Panc1 (cell line): ENCODE measurements around the gene ST6GALNAC6. TPM values are rescaled to one million over a fixed set of nuclear protein-coding genes. Genes with fewer than 3 reads are reported as not detected.

Experiments
- ATAC-seq: fragments of 200-7000 bp; cut with Tn5 transposase; 2 replicates; pipeline ENCODE4 v1.9.1; 2020; ENCODE audit warnings: mild to moderate bottlenecking, moderate library complexity
- BruUV-seq: library from RNA; stranded (reverse); fragments of 400-500 nt; replicated peaks from 2 replicates; lab custom pipeline; 2021; lab: Mats Ljungman, UMichigan
- CTCF ChIA-PET: fragments of 300-600 bp; sonication (Branson Sonifier 250); formaldehyde crosslinking; loops from one replicate; lab custom pipeline; 2022; ENCODE audit warnings: antibody characterized with exemption; lab: Charles Lee
- POLR2A ChIA-PET: fragments of 300-600 bp; sonication (Branson Sonifier 250); formaldehyde crosslinking; loops from one replicate; lab custom pipeline; 2022; ENCODE audit warnings: antibody characterized with exemption; lab: Charles Lee
- DNase-seq: peaks from one replicate; pipeline ENCODE4 v3.0.0-alpha.2; 2010; ENCODE audit warnings: low read depth, low spot score
- H3K27ac ChIP-seq: 2 replicates; pipeline ENCODE4 v1.5.1; 2011; ENCODE audit warnings: mild to moderate bottlenecking, low read length, inconsistent platforms
- H3K27me3 ChIP-seq: fragments of 200-500 bp; sonication (Bioruptor generic); 2 replicates; pipeline ENCODE4 v1.6.0; 2014; ENCODE audit warnings: low read length, inconsistent platforms; ENCODE audit not compliant: control insufficient read depth, insufficient read depth
- H3K36me3 ChIP-seq: fragments of 200-500 bp; sonication (Bioruptor generic); 2 replicates; pipeline ENCODE4 v1.5.1; 2014; ENCODE audit warnings: inconsistent platforms, mild to moderate bottlenecking, low read length, moderate library complexity; ENCODE audit not compliant: control insufficient read depth, insufficient read depth
- H3K4me1 ChIP-seq: 2 replicates; pipeline ENCODE4 v1.5.1; 2011; ENCODE audit warnings: inconsistent platforms, mild to moderate bottlenecking, low read length, moderate library complexity; ENCODE audit not compliant: control insufficient read depth, insufficient read depth
- H3K4me3 ChIP-seq, 2 experiments: 2 replicates each; pipeline ENCODE4 v1.5.1; 2011 to 2012; ENCODE audit warnings: low read depth in 2 of 2, low read length in 2 of 2, mild to moderate bottlenecking in 2 of 2, inconsistent platforms in 1 of 2, moderate library complexity in 1 of 2
- H3K9me3 ChIP-seq: fragments of 200-500 bp; sonication (Bioruptor generic); 2 replicates; pipeline ENCODE4 v1.5.1; 2014; ENCODE audit warnings: low read depth, mild to moderate bottlenecking, inconsistent platforms, low read length, moderate library complexity; ENCODE audit not compliant: control insufficient read depth, insufficient read depth
- CTCF ChIP-seq: fragments of 450-650 bp; IDR thresholded peaks from 2 replicates; pipeline ENCODE4 v1.5.1; 2017; ENCODE audit warnings: mild to moderate bottlenecking
- POLR2AphosphoS5 ChIP-seq: IDR thresholded peaks from 2 replicates; pipeline ENCODE4 v1.6.1; 2012; ENCODE audit warnings: mild to moderate bottlenecking, low read depth, low read length, moderate library complexity
- REST ChIP-seq, 2 experiments: IDR thresholded peaks; 2 replicates each; pipeline ENCODE4 v1.6.1; 2011 to 2012; ENCODE audit warnings: low read depth in 2 of 2, control low read depth in 1 of 2, low read length in 1 of 2, mild to moderate bottlenecking in 1 of 2, moderate library complexity in 1 of 2; ENCODE audit not compliant: insufficient read depth in 1 of 2
- SIN3A ChIP-seq: IDR thresholded peaks from 2 replicates; pipeline ENCODE4 v1.6.1; 2012; ENCODE audit warnings: low read depth, mild to moderate bottlenecking, low read length, moderate library complexity, borderline replicate concordance; ENCODE audit not compliant: insufficient read depth
- TCF7L2 ChIP-seq: IDR thresholded peaks from 2 replicates; pipeline ENCODE4 v1.6.1; 2011; ENCODE audit warnings: mild to moderate bottlenecking, low read depth, low read length, inconsistent platforms
- in situ Hi-C: cut with HindIII; loops from 2 replicates; pipeline ENCODE4 v1.10.0; 2016; ENCODE audit warnings: low sequenced_read_pairs, low pct_unique_long_range_greater_than_20kb
- intact Hi-C: fragments of 100-400 bp; cut with micrococcal nuclease; formaldehyde crosslinking; loops from one replicate; pipeline ENCODE4 v1.10.0; 2022; ENCODE audit not compliant: unreplicated experiment
- total RNA-seq: library from RNA; stranded (reverse); gene quantifications from one replicate; pipeline ENCODE4 v1.2.1, GENCODE V29; 2021; ENCODE audit not compliant: unreplicated experiment

ST6GALNAC6 gene
- total RNA-seq, 1 experiment from 2014 or later: 50.2 TPM

GRCh38 chr9:127856094-127856728, 43.2 kb downstream of the ST6GALNAC6 start:
- no peaks in the 10 kb centered on the region for H3K27me3 ChIP-seq
- CTCF ChIA-PET: no interaction called here
- intact Hi-C loops (no loop called here), in situ Hi-C loops (no loop called here)
- TF ChIP-seq CTCF (no peak), POLR2AphosphoS5 (no peak), REST (IDR thresholded peaks at IDR 0.05; ENCODE audit: insufficient read depth in 1 of 2, low read depth in 2 of 2, low read length in 1 of 2) (no peak), TCF7L2 (no peak)
- no TSS peak for BruUV-seq
- POLR2A ChIA-PET: no interaction called here
- no peaks in the 10 kb centered on the region for H3K9me3 ChIP-seq
- no peak for DNase-seq
- no peak overlapping the region for H3K27ac ChIP-seq
- H3K4me1 ChIP-seq: peaks cover 5% of the 10 kb centered on the region; the same call in 1 of the 2 replicates
- no peak for ATAC-seq
- no peak overlapping the region for H3K4me3 ChIP-seq
- no peaks in the 10 kb centered on the region for H3K36me3 ChIP-seq

- Histone ChIP-seq H3K4me3 (no peak overlapping the region), H3K27me3 (no peaks in the 10 kb centered on the region), H3K9me3 (no peaks in the 10 kb centered on the region), H3K36me3 (no peaks in the 10 kb centered on the region), H3K4me1 (peaks cover 5% of the 10 kb centered on the region; the same call in 1 of the 2 replicates), H3K27ac (no peak overlapping the region)
- no peak for TF ChIP-seq CTCF
- no peak for TF ChIP-seq SIN3A
- no peak for TF ChIP-seq TCF7L2
- TF ChIP-seq POLR2AphosphoS5: no peak
- no peak for TF ChIP-seq REST (IDR thresholded peaks at IDR 0.05; ENCODE audit: insufficient read depth in 1 of 2, low read depth in 2 of 2, low read length in 1 of 2)
- ATAC-seq (no peak), DNase-seq (no peak)
- ChIA-PET CTCF (interaction anchor here (1.1 kb wide), 1 partner anchor 11 kb away, joined by 3 read pairs; no protein-coding TSS in a partner anchor), POLR2A (no interaction called here)
- BruUV-seq: no TSS peak
- intact Hi-C loops: no loop called here
- in situ Hi-C loops: no loop called here
Measured at GRCh38 chr9:127855522-127855921, 43.9 kb downstream of the ST6GALNAC6 start.
